ENCODE data around the gene JAZF1. TPM values are rescaled to one million over a fixed set of nuclear protein-coding genes. Genes with fewer than 3 reads are reported as not detected.

JAZF1 gene
- total RNA-seq, 1 experiment from 2014 or later, result 1.5 TPM

DNA sequence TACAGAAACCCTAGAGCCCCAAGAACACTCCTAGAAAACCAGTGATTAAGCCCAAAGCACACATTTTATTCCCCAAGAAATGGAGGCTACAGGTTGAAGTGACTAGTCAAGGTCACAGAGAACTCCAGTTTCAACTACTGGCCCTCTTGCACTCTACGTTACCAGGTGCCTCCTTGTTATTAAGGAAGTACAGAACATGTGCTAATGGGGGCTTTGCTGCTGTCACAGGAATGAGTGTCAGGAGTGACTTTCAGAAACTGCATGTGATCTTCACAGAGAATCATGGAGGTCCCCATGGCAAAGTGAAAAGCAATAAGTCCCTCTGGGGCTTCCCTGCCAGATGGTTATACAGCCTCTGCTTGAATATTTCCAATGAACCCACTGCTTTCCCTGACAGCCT is 19.3 kb downstream of the JAZF1 start:
- Histone ChIP-seq H3K4me3 (ENCODE audit: low read depth, low read length, poor library complexity, severe bottlenecking) (no peak overlapping the region), H3K36me3 (ENCODE audit: insufficient read depth, low read length, poor library complexity, severe bottlenecking) (no peaks in the 10 kb centered on the region), H3K27ac (ENCODE audit: low read depth, low read length, poor library complexity, severe bottlenecking) (no peak overlapping the region), H3K4me1 (ENCODE audit: insufficient read depth, low read length, poor library complexity, severe bottlenecking) (no peaks in the 10 kb centered on the region), H3K9me3 (ENCODE audit: low read depth, low read length, poor library complexity, severe bottlenecking) (no peaks in the 10 kb centered on the region), H3K27me3 (replicated peaks; ENCODE audit: insufficient read depth, low read depth, low read length, poor library complexity) (no peaks in the 10 kb centered on the region)
- intact Hi-C loops (cut with micrococcal nuclease; ENCODE audit: unreplicated experiment), result no loop called here
- BruUV-seq (replicated peaks), result no TSS peak
- DNase-seq (ENCODE audit: low spot score), result no peak
- ChIA-PET CTCF (no interaction called here), POLR2A (ENCODE audit: low non-redundant PET) (no interaction called here)
- TF ChIP-seq, protein P1, sequence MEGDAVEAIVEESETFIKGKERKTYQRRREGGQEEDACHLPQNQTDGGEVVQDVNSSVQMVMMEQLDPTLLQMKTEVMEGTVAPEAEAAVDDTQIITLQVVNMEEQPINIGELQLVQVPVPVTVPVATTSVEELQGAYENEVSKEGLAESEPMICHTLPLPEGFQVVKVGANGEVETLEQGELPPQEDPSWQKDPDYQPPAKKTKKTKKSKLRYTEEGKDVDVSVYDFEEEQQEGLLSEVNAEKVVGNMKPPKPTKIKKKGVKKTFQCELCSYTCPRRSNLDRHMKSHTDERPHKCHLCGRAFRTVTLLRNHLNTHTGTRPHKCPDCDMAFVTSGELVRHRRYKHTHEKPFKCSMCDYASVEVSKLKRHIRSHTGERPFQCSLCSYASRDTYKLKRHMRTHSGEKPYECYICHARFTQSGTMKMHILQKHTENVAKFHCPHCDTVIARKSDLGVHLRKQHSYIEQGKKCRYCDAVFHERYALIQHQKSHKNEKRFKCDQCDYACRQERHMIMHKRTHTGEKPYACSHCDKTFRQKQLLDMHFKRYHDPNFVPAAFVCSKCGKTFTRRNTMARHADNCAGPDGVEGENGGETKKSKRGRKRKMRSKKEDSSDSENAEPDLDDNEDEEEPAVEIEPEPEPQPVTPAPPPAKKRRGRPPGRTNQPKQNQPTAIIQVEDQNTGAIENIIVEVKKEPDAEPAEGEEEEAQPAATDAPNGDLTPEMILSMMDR (conservative IDR thresholded peaks at IDR 0.05; ENCODE audit: low read depth, low read length), result no peak
- TF ChIP-seq EZH2 (IDR thresholded peaks at IDR 0.05; ENCODE audit: borderline replicate concordance, low read depth, low read length, poor library complexity, severe bottlenecking), result no peak

DNA sequence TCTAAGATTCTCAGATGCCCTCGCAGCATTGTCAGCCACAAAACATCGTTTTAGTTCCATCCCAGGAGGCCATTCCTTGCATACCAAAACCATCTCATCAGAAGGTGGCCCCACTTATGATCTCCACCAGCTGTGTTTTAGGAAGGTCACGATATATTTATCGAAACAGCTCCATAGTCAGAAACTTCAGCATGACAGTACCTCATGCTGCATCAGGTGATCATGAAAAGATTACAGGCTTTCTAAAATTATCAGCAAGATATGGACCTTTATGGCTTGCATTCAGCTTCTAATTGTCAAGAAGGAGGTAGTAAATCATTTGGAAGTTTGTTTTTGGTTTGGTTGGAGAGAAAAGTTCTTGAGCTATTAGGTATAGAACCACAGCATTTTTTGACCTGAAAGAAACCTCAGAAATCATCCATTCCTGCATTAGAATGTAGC is 20.0 kb downstream of the JAZF1 start:
- Histone ChIP-seq H3K4me1 (ENCODE audit: insufficient read depth, low read length, poor library complexity, severe bottlenecking) (no peaks in the 10 kb centered on the region), H3K9me3 (ENCODE audit: low read depth, low read length, poor library complexity, severe bottlenecking) (no peaks in the 10 kb centered on the region), H3K27ac (ENCODE audit: low read depth, low read length, poor library complexity, severe bottlenecking) (no peak overlapping the region), H3K36me3 (ENCODE audit: insufficient read depth, low read length, poor library complexity, severe bottlenecking) (no peaks in the 10 kb centered on the region), H3K27me3 (replicated peaks; ENCODE audit: insufficient read depth, low read depth, low read length, poor library complexity) (no peaks in the 10 kb centered on the region), H3K4me3 (ENCODE audit: low read depth, low read length, poor library complexity, severe bottlenecking) (no peak overlapping the region)
- no TSS peak for BruUV-seq (replicated peaks)
- ChIA-PET CTCF (no interaction called here), POLR2A (ENCODE audit: low non-redundant PET) (no interaction called here)
- intact Hi-C loops (cut with micrococcal nuclease; ENCODE audit: unreplicated experiment), result no loop called here
- TF ChIP-seq EZH2 (IDR thresholded peaks at IDR 0.05; ENCODE audit: borderline replicate concordance, low read depth, low read length, poor library complexity, severe bottlenecking), result no peak
- TF ChIP-seq, protein P1 (conservative IDR thresholded peaks at IDR 0.05; ENCODE audit: low read depth, low read length), result no peak
- no peak for DNase-seq (ENCODE audit: low spot score)

DNA sequence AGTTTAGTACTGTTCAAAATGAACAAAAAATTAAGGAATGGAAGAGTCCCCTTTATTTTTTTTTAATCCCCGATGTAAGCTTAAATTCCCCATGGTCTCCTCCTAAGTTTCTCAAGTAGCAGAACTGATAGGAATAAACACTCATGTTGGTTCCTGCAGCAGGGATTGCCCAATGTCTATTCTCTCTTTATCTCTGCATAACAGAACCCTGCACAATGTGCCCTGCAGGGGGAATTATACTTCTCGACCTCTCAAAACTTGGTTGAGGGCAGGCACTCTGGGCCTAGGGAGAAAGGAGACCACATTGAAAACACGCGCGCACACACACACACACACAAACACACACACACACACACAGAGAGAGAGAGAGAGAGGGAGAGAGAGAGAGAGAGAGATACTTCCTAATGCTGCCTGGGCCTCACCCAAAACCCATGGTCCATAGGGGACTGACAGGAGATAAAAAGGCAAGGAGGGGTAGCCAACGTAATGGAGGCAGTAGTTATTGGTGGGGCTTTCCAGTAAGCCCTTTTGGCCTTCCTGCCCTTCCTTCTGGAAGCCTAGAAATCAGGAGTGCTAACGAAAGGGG is 22.7 kb downstream of the JAZF1 start:
- H3K27me3 ChIP-seq (replicated peaks; ENCODE audit: insufficient read depth, low read depth, low read length, poor library complexity), result no peaks in the 10 kb centered on the region
- H3K36me3 ChIP-seq (ENCODE audit: insufficient read depth, low read length, poor library complexity, severe bottlenecking), result no peaks in the 10 kb centered on the region
- no peaks in the 10 kb centered on the region for H3K9me3 ChIP-seq (ENCODE audit: low read depth, low read length, poor library complexity, severe bottlenecking)
- intact Hi-C loops (cut with micrococcal nuclease; ENCODE audit: unreplicated experiment), result no loop called here
- H3K4me3 ChIP-seq (ENCODE audit: low read depth, low read length, poor library complexity, severe bottlenecking), result no peak overlapping the region
- DNase-seq (ENCODE audit: low spot score), result no peak
- CTCF ChIA-PET, result no interaction called here
- no peaks in the 10 kb centered on the region for H3K4me1 ChIP-seq (ENCODE audit: insufficient read depth, low read length, poor library complexity, severe bottlenecking)
- TF ChIP-seq EZH2 (IDR thresholded peaks at IDR 0.05; ENCODE audit: borderline replicate concordance, low read depth, low read length, poor library complexity, severe bottlenecking), result no peak
- TF ChIP-seq, protein P1 (conservative IDR thresholded peaks at IDR 0.05; ENCODE audit: low read depth, low read length), result no peak
- H3K27ac ChIP-seq (ENCODE audit: low read depth, low read length, poor library complexity, severe bottlenecking), result no peak overlapping the region
- POLR2A ChIA-PET (ENCODE audit: low non-redundant PET), result no interaction called here
- BruUV-seq (replicated peaks), result no TSS peak
